ENCODE results near the gene HTR6.

GRCh38 chr1:19689856-19690255, 25.2 kb downstream of the HTR6 start:
- TF ChIP-seq EZH2 (IDR thresholded peaks at IDR 0.05; ENCODE audit: borderline replicate concordance, low read length): no peak
- no peak for TF ChIP-seq CTCF (conservative IDR thresholded peaks at IDR 0.05 in 1 of 2, IDR thresholded peaks at IDR 0.05 in 1 of 2; ENCODE audit: extremely low read depth in 1 of 2, insufficient read depth in 1 of 2, low read depth in 1 of 2, low read length in 2 of 2)
